ENCODE data around the gene MEAF6.
"Not testable (repeated sequence)": the region's sequence is repeated elsewhere in the genome, so short reads cannot be mapped to it uniquely, and the experiment has no call there.

MEAF6 gene

GRCh38 chr1:37532418-37533156 lies 18.0 kb upstream of the MEAF6 start:
- not testable (repeated sequence) for DNase-seq (ENCODE audit: low read depth in 2 of 2)

GRCh38 chr1:37529888-37530287 lies 15.3 kb upstream of the MEAF6 start:
- not testable (repeated sequence) for DNase-seq (ENCODE audit: low read depth in 2 of 2)

GRCh38 chr1:37519613-37520012 lies 5.0 kb upstream of the MEAF6 start:
- no peak for DNase-seq (ENCODE audit: low read depth in 2 of 2)

GRCh38 chr1:37518929-37519328 lies 4.4 kb upstream of the MEAF6 start:
- DNase-seq (ENCODE audit: low read depth in 2 of 2), result peak in 1 of 2 donors; percentile 9

- not testable (repeated sequence) for DNase-seq (ENCODE audit: low read depth in 2 of 2)
Measured at GRCh38 chr1:37518241-37518640, 3.7 kb upstream of the MEAF6 start.

- no peak for DNase-seq (ENCODE audit: low read depth in 2 of 2)
Measured at GRCh38 chr1:37517569-37517968, 3.0 kb upstream of the MEAF6 start.

GRCh38 chr1:37515185-37516034 lies 844 bp upstream of the MEAF6 start:
- no peak for DNase-seq (ENCODE audit: low read depth in 2 of 2)

- peak; percentile 33 to 48 for DNase-seq (ENCODE audit: low read depth in 2 of 2)
Measured at GRCh38 chr1:37513795-37514349, 694 bp downstream of the MEAF6 start.

GRCh38 chr1:37509181-37509580 lies 5.4 kb downstream of the MEAF6 start:
- no peak for DNase-seq (ENCODE audit: low read depth in 2 of 2)

GRCh38 chr1:37506740-37507139 lies 7.8 kb downstream of the MEAF6 start:
- DNase-seq (ENCODE audit: low read depth in 2 of 2), result no peak

GRCh38 chr1:37502791-37503190 lies 11.8 kb downstream of the MEAF6 start:
- DNase-seq (ENCODE audit: low read depth in 2 of 2), result not testable (repeated sequence)

- DNase-seq (ENCODE audit: low read depth in 2 of 2), result no peak
Measured at GRCh38 chr1:37502104-37502503, 12.5 kb downstream of the MEAF6 start.

- DNase-seq (ENCODE audit: low read depth in 2 of 2), result no peak
Measured at GRCh38 chr1:37501661-37502060, 12.9 kb downstream of the MEAF6 start.

GRCh38 chr1:37498872-37499617 lies 15.5 kb downstream of the MEAF6 start:
- no peak for DNase-seq (ENCODE audit: low read depth in 2 of 2)

- no peak for DNase-seq (ENCODE audit: low read depth in 2 of 2)
Measured at GRCh38 chr1:37497832-37498231, 16.7 kb downstream of the MEAF6 start.

GRCh38 chr1:37495875-37496274 lies 18.7 kb downstream of the MEAF6 start:
- no peak for DNase-seq (ENCODE audit: low read depth in 2 of 2)

- no peak for DNase-seq (ENCODE audit: low read depth in 2 of 2)
Measured at GRCh38 chr1:37493336-37494098, 21.0 kb downstream of the MEAF6 start.

GRCh38 chr1:37487619-37487984 lies 27.0 kb downstream of the MEAF6 start:
- DNase-seq (ENCODE audit: low read depth in 2 of 2), result no peak

GRCh38 chr1:37486680-37487618 lies 27.6 kb downstream of the MEAF6 start:
- DNase-seq (ENCODE audit: low read depth in 2 of 2), result peak; percentile 71 to 75
